CD4-positive, alpha-beta T cell treated with Interleukin-15 for 1 hour (primary cell): ENCODE results near the gene SPATA16.
"Not testable (repeated sequence)": the region's sequence is repeated elsewhere in the genome, so short reads cannot be mapped to it uniquely, and the experiment has no call there.

ENCODE experiments used
- DNase-seq: peaks from one replicate; pipeline ENCODE4 v3.0.0-alpha.2; 2020

Gene SPATA16

DNA sequence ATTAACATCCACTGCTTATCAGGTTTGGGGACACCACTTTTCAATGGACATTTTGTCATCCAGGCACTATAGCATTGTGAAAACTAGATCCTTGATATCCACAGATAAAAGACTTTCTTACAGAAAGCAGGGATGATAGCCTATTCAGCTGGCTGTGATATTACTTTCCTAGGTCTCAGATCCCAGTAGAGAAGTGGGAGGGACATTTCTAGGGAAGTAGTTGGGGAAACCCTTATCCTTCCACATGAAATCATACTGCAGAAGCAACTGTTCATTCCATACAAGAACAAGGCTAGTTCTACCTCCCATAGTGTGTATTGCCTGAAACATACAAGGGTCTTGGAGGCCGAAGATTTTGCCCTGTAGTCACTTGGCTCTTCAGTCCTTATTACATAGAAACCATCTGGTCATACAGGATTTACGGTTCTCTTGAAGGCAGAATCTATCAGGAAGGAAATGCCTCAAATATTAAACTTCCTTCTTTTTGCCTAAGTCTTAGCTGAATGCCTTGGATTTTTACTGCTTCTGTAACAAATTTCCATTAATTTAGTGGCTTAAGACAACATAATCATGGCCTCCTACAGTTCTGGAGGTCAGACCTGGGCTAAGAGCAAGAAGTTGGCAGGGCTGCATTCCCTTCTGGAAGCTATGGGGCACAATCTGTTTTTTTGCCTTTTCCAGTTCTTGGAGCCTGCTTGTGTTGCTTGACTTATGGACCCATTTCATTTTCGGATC lies 271.1 kb downstream of the SPATA16 start:
- DNase-seq: no peak

DNA sequence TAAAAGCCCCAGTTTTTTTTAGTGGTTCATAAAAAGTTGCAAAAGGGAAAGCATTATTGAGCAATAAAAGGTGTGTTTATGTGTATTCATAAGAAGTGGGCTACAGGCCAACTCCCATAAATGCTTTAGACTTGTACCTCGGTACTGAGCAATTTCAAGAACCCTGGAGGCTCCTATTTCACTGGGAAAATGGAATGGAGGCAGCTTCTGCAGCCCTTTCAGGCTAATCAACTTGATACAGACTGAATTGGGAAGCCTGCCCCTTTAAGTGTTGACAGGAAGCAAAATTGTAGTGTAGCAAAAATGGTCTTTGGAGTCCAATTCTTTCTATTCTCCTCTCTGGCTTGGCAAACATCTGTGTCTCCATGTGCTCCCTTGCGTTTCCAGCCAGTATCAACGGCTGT lies 271.7 kb downstream of the SPATA16 start:
- DNase-seq: no peak

DNA sequence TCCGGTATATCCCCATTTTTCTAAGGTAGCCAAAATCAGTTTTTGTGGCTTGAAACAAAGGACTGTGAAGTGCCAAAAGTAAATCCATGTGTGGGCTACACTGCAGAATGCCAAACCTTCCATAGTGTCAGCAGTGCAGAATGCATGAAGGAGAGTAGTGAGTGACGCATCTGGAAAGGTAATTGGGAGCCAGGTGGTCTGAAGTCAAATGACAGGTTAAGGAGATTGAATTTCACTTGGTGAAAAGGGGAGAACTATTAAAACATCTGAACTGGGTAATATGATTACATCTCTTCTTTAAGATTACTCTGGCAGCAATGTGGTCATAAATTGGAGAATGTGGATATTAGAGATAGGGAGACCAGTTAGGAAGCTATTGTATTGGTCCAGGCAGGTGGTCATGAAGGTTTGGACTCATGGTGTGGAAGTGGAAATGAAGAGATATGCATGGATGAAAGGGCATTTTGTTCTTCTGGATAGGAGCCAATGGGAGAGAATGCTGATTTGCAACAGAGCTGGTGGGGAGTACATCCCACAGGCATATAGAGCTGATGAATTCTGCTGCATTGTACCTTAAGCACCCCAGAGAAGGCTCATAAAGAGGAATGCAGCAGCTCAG lies 272.3 kb downstream of the SPATA16 start:
- DNase-seq: no peak

DNA sequence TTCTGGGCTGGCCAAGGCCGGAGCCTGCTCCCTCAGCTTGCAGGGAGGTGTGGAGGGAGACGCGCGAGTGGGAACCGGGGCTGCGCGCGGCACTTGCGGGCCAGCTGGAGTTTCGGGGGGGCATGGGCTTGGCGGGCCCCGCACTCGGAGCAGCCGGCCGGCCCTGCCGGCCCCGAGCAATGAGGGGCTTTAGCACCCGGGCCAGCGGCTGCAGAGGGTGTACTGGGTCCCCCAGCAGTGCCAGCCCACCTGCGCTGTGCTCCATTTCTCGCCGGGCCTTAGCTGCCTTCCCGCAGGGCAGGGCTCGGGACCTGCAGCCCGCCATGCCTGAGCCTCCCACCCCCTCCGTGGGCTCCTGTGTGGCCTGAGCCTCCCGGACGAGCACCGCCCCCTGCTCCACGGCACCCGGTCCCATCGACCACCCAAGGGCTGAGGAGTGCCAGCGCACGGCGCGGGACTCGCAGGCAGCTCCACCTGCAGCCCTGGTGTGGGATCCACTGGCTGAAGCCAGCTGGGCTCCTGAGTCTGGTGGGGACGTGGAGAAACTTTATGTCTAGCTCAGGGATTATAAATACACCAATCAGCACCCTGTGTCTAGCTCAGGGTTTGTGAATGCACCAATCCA lies 274.2 kb downstream of the SPATA16 start:
- DNase-seq: not testable (repeated sequence)

DNA sequence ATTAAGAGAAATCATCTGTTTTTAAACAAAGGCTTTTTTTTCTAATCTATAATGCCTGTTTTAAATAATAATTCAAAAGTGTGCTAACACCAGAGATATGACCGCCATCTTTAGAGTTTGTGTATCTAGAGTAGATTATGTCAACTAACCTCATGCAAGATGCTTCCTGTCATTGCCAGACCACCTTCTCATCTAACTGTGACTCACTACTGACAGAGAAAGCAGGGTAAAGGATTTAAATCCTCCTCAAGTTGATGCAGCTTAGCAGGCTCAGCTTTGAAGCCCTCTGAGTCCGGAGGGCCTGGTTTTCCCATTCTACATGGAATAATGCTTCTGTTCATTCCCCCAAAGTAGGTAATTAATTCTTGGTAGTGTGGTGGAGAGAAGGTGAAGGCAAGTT lies 282.0 kb downstream of the SPATA16 start:
- DNase-seq: no peak

DNA sequence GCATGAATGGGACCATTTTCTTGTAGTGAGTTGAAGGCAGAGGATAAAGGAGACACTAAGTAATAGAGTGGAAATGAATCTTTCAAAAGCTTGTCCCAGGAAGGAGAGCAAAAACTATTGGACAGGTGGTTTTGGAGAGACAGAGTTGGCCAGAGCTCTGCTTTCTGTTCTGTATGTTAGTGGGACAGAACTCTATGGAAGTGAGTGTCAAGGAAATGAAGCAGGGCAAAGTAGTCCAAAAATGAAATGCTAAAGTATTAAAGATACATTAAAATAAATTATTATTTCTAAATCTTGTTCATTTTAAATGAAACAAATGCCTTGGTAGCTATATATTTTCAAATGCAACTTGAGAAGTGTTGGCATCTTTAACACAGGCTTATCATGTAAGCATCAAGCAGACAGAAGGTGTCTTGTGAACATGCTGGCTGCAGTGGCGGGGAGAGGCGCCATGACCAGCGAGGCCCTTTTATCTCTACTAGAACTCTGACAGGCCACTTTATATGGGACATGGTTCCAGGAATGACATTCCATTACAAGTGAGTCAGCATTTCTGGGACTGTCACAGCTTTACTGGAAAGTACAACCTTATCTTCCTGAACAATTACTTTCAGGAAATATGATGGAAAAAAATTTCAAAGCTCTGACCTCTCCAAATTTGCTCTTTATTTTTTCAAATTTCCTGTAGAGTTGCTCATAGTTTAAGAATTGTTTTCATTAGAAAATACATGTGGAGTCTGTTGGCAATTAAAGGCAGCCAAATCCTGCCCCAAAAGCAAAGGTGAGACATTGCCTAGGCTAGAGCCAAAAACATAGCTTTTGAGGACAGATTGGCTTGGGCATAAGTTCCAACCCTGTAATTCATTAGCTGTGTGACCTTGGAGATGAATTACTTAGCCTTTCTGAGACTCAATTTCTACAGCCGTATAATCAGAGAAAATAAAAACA lies 284.0 kb downstream of the SPATA16 start:
- DNase-seq: no peak

DNA sequence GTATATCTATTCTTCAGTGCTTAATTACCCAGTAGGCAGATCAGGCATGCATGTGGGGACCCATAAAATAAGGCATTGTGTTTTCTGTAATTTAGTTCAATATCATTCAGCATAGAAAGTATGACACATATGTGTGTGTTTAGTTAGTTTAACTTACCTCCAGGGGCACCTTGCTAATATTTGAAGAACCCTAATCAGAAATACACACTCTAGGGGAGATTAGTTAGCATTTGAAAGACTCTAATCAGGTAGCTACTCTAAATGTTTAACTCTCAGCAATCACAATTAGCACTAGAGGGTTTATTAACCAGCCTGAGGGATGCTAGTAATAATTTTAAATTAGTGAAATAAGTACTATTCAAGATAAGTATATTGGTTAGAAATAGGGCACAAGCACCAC lies 286.0 kb downstream of the SPATA16 start:
- DNase-seq: no peak

DNA sequence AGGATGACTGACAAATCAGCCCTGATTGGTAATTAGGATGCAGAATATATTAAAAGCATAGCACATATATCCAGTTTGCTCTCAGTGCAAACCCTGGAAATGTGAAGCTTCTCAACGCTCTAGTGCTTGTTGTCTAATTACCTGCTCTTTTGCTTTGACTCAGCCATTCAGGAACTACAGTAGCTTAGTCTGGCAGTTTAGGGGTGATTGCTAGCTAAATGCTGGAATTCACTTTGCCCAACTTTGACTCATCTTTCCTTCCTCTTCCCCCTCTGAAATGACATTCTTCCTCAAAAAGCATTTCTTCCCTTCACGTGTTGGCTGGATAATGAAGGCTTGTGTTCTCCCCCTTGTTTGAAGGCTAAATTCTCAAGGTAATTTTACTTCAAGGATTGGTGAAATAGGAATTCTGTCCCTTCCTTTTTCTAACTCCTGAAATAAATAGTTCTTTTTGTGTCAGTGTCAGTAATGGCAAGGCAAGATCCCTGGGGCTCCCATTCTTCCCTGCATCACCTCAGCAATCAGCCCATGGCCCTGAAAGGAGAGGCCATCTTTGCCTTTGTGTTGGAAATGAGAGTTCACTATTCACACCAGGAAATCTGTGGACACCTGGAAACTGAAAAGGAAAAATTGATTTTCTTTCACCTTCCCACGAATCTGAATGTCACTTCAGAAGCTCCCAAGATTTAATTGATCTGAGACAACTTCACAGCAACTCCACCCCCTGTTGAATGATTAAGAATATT lies 286.9 kb downstream of the SPATA16 start:
- no peak for DNase-seq

DNA sequence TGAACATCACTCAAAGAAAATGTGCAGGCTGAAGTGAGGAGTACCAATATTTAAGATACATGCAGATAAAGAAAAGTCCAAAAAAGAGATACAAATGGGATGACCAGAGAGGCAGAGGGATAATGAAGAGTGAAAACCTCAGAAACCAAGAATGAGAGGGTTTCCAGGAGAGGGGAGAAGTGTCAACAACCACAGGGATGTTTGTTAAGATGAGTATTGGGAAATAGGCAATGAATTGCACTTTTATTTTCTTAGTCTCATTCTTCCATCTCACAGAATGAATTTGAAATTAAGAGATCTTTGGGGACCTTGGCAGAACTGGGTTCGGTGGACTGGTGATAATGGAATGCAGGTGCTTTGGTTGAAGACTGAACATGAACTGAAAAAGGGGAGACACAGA lies 288.0 kb downstream of the SPATA16 start:
- no peak for DNase-seq

DNA sequence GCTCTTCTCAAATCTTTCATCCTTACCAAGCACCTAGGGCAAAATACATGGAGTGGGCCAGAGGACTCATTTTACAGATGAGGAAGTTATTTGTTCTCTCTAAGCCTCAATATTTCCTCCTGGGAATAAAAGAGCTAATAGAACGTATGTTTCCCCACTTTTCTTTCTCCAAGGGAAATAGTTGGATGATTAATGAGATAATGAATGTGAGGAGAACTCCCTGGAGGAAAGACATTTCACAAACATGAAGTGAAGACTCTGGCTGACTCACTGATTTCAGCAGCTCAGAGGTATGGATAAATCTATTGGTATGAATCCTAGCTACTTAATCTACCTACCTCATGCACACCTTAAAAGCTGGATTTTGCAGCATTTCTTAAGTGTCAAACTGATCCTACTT lies 292.1 kb downstream of the SPATA16 start:
- no peak for DNase-seq

DNA sequence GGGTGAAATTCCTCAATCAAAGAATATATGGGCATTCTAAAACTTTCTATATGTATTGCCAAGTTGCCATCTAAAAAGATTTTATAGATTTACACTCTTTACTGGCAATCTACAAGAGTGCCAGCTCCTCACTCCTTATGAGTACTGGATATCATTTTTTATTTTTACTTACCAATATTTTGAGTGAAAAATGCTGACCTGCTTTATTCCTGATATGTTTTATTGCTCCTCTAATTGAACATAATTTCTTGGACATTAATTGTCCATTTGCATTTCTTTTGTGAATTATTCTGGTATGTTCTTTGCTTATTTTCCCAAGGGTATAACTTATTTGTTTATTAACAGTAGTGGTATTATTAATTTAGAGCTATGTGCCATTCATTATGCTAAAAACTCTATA lies 293.7 kb downstream of the SPATA16 start:
- DNase-seq: no peak

DNA sequence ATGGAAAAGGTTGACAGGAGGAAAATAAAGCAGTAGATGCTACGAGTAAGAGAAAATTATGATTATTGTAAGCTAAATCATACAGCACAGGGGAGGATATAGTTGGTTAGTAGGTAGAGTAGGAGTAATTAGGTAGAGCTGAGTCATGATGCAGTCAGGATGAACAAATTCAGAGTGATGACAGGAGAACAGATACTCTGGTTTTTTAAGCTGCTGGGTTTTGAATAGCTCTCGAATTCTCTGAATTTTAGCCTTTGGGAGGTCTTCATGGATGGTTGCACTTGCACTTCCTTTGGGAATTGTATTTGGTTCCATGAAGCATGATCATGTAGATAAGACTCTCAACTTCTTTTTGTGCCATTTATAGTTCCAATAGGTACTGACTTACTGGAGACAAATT lies 294.3 kb downstream of the SPATA16 start:
- DNase-seq: no peak

DNA sequence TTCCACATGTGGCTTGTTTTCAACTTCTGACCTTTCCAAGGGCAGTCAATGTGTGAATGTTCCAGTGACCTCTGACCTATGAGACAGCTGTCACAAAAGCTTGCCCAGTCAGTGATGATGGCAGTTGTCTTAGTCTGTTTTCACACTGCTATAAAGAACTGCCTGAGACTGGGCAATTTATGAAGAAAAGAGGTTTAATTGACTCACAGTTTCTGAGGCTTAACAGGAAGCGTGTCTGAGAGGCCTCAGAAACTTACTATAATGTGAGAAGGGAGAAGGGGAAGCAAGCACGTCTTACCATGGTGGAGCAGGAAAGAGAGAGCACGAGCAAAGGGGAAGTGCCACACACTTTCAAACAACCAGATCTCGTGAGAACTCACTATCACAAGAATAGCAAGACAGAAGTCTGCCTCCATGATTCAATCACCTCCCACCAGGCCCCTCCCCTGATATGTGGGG lies 294.9 kb downstream of the SPATA16 start:
- DNase-seq: no peak

DNA sequence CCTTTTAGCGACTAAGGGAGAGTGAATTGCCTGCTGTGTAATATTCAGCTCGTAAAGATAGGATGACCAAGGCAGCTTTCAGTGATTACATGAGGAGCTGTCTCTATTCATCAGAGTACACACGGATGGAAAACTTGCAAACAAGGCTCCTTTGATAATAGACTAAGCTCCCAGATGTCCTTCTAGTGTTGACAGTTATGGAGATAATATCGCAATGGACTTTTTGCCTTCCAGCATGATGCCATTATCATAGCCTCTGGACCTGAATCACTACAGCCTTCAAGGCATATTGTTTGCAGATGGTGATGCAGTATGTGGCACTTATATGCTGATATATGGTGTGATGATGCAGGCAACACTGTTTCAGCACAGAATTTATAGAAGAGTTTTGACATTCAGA lies 296.6 kb downstream of the SPATA16 start:
- no peak for DNase-seq

DNA sequence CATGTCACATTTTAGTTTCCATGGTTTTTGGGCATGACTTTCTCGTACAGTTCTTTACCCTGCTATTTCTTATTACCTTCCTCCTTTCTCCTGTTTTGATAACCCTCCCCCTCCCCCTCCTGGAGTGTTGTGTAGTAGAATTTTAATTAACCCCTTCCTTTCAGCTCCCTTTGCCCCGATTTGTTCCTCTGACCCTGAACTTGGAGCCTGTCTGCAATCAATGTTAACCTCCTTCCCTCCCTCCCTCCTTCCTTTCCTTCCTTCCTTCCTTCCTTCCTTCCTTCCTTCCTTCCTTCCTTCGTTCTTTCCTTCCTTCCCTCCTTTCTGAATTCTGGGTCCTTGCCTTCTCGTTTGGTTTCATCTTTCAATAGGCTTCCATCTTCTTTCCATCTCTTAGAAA lies 300.1 kb downstream of the SPATA16 start:
- DNase-seq: no peak

DNA sequence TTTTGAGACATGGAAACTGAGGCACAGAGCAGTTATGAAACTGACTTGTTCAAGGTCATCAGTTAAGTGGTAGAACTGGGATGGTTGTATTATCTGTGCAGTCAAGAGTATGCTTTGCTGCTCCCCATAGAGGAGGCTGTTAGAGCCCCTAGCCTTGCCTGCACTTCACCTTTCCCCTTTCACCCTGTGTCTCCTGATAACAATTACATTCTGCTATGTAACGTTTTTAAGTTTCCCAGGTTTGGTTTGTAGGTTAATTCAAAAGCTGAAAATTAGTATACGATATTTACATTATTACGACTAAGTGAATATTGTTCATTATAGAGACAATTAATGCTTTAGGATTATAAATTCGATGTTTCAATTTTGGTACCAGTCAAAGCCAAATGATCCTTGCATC lies 300.6 kb downstream of the SPATA16 start:
- no peak for DNase-seq

DNA sequence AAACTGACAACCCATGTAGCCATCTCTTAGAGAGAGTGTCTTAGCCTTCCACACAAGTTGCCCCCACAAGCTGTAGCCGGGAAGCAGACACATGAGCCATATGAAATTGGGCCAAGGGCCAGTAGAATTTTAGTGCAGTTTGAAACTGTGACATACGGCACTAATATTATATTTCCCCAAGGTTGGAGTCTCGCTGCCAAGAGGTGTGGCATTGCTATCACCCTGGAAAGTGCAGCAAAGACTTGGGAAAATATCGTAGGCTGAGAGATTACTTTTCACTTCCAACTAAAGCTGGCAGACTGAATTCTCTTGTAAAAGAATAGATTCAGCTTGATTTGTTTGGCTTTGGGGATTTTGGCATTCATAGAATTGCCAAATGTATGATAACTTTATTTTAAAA lies 301.4 kb downstream of the SPATA16 start:
- DNase-seq: no peak
